SIG-M5 treated with dmso at 0.1 percent for 504 hours (cell line): ENCODE results near the gene PMM2.
A peak's percentile ranks its signal among the peaks of the same experiment; 100 is the strongest.
"Not testable (repeated sequence)": the region's sequence is repeated elsewhere in the genome, so short reads cannot be mapped to it uniquely, and the experiment has no call there.

Source experiments
- DNase-seq: peaks from one replicate; lab custom pipeline; 2025; ENCODE audit not compliant: unreplicated experiment; lab: John Stamatoyannopoulos, UW

Gene PMM2

GRCh38 chr16:8797364-8798173, at the start of gene PMM2, which contains the start of gene TMEM186:
Gene PMM2, plus strand, starts transcription at chr16:8797839. Its CDS starts 44 bp downstream, at chr16:8797883.
Gene TMEM186, minus strand, starts transcription at chr16:8797639. Its CDS starts 25 bp downstream, at chr16:8797614.
- peak; percentile 96 for DNase-seq

- DNase-seq, result not testable (repeated sequence)
These were observed 48.7 kb upstream of the PMM2 start for GRCh38 chr16:8748944-8749343.

GRCh38 chr16:8751481-8752311, 45.9 kb upstream of the PMM2 start:
- no peak for DNase-seq

GRCh38 chr16:8752706-8753105, 44.9 kb upstream of the PMM2 start:
- no peak for DNase-seq

- no peak for DNase-seq
These were observed 44.1 kb upstream of the PMM2 start for GRCh38 chr16:8753416-8754054.

- no peak for DNase-seq
These were observed 40.9 kb upstream of the PMM2 start for GRCh38 chr16:8756755-8757154.

- no peak for DNase-seq
These were observed 39.6 kb upstream of the PMM2 start for GRCh38 chr16:8758022-8758421.

GRCh38 chr16:8760021-8760420, 37.6 kb upstream of the PMM2 start:
- DNase-seq, result no peak

- no peak for DNase-seq
These were observed 36.6 kb upstream of the PMM2 start for GRCh38 chr16:8761078-8761477.

- DNase-seq, result no peak
These were observed 35.4 kb upstream of the PMM2 start for GRCh38 chr16:8762254-8762653.

- no peak for DNase-seq
These were observed 34.6 kb upstream of the PMM2 start for GRCh38 chr16:8763083-8763482.

- DNase-seq, result no peak
These were observed 33.7 kb upstream of the PMM2 start for GRCh38 chr16:8763899-8764298.

- DNase-seq, result no peak
These were observed 33.0 kb upstream of the PMM2 start for GRCh38 chr16:8764525-8765250.

- no peak for DNase-seq
These were observed 30.5 kb upstream of the PMM2 start for GRCh38 chr16:8767176-8767575.

- no peak for DNase-seq
These were observed 29.4 kb upstream of the PMM2 start for GRCh38 chr16:8768283-8768682.

GRCh38 chr16:8768692-8769091, 28.9 kb upstream of the PMM2 start:
- DNase-seq, result no peak

GRCh38 chr16:8773537-8773936, 24.1 kb upstream of the PMM2 start:
- no peak for DNase-seq

- DNase-seq, result no peak
These were observed 23.4 kb upstream of the PMM2 start for GRCh38 chr16:8774208-8774607.

- no peak for DNase-seq
These were observed 22.3 kb upstream of the PMM2 start for GRCh38 chr16:8775359-8775758.

- peak; percentile 21 for DNase-seq
These were observed 21.5 kb upstream of the PMM2 start for GRCh38 chr16:8776129-8776584.

GRCh38 chr16:8777217-8777616, 20.4 kb upstream of the PMM2 start:
- DNase-seq, result no peak
